GM03348 (cell line): Measurements from ENCODE around the gene ZNF414.
"Not testable (repeated sequence)": the region's sequence is repeated elsewhere in the genome, so short reads cannot be mapped to it uniquely, and the experiment has no call there.

Source experiments
- DNase-seq: peaks from one replicate; pipeline ENCODE4 v3.0.0; 2012; ENCODE audit warnings: low spot score

The ZNF414 gene

DNA sequence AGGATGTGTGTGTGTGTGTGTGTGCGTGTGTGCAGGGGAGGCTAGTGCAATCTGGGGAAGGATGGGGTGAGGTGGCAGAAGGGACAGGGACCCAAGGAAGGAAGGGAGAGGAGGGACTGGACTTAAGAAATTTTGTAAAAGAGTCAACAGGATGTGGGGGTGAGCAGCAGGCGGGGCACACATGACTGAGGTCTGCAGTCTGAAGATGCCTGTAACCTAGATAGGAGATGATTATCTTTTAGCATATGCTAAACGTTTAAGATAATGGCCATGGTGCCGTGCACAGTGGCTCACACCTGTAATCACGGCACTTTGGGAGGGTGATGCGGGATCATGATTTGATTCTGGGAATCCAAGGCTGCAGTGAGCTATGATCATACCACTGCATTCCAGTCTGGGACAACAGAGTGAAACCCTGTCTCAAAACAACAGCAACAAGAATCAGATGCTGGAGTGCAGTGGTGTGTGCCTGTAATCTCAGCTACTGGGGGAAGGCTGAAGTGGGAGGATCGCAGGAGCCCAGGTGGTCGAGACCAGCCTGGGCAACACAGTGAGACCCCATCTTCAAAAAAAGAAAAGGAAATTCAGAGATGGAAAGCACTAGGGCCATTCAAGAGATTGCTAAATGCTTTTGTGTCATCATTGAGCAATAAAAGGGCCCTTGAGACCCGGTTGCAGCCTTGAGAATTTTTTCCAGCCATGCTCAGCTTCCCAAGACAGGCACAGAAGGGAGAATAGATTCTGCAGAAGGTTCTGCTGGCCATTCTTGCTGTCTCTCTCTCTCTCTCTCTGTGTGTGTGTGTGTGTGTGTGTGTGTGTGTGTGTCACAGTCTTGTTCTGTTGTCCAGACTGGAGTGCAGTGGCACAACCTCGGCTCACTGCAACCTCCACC is 3.8 kb upstream of the ZNF414 start:
- peak; percentile 57 for DNase-seq

DNA sequence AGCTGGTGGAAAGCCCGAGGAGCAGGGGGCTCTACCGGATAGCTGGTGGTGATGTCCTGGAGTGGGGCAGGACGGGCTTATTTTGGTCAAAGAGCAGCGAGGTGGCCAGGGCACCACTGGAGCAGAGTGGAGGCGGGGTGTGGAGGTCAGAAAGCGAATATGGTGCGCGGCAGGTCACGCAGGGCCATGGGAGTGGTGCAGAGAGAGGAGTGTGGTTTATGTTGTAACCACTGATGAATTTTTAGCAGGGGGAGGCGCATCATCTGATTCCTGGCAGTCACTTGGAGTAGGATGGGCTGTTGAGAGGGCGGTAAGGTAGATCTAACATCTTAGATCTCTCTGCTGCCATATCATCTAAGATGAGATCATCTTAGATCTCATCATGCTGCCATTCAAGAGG is 1.4 kb upstream of the ZNF414 start:
- no peak for DNase-seq

DNA sequence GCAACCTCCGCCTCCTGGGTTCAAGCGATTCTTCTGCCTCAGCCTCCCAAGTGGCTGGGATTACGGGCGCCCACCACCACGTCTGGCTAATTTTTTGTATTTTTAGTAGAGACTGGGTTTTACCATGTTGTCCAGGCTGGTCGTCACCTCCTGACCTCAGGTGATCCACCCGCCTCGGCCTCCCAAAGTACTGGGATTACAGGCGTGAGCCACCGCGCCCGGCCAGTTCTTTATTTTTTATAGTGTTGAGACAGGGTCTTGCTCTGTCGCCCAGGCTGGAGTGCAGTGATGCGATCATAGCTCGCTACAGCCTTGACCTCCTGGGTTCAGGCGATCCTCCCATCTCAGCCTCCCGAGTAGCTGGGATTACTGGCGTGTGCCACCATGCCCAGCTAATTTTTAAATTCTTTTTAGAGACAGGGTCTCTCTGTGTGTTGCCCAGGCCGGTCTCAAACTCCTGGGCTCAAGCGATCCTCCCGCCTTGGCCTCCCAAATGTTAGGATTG is 590 bp upstream of the ZNF414 start:
- not testable (repeated sequence) for DNase-seq

DNA sequence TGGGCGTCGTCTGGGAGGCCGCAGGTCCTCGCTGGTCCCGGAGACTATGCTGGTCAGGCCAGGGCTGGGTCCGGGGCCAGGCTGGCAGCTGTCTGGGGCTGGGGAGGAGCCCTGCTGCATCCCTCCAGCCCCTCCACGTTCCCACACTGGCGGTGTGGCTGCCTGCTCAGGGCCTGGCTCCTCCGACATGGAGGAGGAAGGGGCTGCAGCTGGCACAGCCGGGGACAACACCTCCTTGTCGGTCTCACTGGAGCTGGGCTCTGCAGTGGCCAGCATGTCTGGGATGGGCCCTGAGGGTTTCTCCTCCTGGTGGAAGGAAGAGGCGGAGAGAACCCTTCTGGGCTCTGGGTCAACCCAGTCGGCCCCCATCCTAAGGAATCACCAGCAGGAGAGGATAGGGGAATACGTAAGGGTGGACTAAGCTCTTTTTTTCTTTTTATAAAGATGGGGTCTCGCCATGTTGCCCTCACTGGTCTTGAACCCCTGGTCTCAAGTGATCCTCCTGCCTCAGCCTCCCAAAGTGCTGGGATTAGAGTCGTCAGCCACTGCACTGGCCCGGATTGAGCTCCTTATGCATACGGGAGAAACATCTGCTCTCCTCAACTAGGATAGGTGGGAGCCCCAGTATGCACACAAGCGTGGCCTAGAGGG is 806 bp downstream of the ZNF414 start:
- DNase-seq, result no peak

DNA sequence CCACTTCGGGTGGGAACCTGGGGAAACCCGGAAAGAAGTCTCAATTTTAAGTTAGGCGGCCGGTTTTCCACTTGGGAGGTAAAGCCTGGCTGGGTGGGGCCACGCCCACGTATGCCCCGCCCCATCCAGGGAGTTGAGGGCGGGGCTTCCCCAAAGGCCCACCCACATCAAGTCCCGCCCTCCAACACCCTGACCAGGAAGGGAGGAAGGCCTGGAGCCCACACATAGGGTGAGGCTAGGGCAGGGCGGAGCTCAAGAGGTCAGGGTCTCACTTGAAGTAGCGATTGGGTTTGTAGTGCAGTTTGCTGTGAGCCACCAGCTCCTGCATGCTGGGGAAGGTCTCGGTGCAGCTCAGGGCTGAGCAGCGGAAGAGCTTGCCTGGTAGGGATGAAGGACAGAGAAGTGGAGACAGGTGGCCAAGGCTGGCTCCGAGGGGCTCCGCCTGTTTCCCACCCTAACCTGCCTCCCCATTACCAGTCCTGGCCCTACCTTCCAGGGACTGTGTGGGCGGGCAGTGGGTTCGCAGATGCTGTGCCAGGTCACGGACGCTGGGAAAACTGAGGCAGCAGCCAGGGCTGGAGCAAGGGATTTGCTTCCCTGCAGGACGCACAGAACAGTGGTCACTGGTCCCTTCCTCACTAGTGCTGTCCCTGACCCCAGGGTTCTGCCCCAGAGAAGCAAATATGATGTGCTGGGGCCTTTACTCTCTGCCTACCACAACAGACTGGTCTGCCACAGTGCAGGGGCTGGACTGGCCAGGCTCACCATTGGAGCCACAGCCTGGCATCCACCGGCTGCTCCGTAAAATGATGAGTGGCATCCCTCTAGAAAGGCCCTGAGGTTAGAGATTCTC is 1.6 kb downstream of the ZNF414 start:
- peak; percentile 47 for DNase-seq

DNA sequence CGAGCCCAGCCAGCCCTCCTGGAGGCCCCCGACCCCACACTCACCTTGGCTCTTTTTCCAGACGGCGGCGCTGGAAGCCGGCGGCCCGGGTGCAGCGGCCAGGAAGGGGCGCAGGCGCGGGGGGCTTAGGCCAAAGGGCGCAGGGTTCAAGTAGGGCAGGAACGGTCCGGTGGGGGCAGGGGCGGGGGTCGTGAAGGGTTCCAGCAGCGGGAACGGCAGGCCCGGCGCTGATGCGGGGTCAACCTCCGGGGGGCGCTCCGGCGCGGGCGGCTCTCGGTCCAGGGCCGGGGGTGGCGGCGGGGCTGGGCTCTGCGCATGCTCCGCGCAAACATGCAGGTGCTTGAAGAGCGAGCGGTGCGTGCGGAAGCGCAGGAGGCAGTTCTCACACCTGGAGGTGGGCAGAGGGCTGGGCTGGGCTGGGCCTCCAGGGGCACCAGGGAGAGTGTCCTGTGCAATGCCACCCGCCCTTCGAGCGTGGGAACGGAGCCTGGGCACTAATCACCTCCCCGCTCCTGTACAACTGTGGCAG is 2.3 kb downstream of the ZNF414 start:
- no peak for DNase-seq

DNA sequence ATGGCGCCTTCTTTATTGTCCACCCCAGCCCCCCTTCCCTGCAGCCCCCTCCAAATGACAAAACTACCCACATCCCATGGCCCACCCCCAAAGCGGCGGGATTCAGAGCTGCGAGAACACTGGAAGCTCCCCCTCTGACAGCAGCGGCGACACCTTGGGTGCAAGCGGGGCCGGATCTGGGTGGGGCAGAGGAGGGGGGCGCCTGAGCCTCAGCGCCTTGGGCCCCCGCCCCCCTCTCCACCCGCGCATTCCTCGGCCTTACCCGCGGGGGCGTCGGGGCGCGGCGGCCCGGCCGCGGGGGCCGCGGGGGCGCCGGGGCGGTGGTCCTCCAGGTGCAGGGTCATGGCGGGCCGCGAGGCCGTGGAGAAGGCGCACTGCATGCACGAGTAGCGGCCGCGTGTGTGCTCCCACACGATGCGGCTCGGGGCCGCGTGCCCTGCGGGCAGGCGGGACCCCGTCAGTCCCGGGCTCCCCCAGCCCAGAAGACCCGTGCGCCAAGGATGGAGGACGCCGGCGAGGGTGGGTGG is 3.3 kb downstream of the ZNF414 start:
- no peak for DNase-seq

DNA sequence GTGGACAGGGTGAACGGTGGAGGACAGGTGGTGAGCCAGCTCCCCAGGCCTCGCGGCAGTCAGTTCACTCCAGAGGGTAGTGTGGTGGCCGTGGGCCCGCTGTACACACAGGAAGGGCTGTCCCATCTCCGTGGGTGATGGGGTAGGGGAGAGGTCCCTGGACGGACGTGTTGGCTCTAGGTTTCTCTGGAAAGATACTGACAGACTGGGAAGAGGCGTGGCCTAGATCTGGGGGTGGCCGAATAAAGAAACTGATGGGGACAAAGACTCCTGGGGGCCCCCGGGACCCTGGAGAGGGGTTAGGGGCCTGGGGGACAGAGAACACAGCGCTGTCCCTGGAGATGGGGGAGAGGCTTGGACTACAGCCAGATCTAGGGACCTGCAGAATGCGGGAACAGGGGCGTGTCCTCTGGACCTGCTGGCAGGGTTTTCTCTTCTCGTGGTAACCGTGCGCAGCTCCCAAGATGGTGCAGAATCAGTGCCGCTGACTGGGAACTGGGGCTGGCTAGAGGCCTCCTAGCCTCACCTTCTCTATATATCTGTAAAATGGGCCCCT is 7.5 kb downstream of the ZNF414 start:
- no peak for DNase-seq

DNA sequence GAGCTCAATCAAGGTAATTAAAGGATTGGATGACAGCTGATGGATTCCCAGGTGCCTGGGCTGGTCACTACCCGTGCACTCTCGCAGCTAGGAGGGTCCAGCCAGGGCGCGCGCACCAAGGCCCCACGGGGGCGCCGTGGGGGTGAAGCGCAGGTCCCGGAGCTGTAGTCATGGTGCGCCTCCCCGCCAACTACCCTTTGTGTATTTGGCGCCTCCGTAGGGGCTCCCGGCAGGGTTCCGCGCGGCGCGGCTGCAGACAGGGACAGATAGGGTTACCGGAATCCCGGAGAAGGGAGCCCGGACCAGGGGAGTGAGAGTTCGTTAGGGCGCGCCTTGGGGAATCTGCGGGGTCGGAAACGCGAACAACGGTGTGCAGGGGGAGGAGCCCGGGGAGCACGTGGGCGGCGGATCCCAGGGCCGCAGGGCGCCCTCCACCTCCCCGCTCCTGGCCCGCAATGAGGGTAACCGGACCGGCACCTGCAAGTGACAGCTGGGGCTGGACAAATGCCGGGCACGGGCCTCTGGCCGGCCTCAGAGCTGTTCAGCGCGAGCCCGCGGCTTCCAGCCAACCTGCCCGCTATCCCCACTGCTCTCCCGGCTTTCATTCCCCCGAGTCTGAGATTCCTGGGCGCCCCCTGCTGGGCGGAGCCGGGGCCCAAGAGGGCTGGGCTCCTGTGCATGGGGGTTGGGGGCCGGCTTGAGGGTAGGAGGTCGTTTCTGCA is 8.1 kb downstream of the ZNF414 start:
- DNase-seq, result peak; percentile 94

DNA sequence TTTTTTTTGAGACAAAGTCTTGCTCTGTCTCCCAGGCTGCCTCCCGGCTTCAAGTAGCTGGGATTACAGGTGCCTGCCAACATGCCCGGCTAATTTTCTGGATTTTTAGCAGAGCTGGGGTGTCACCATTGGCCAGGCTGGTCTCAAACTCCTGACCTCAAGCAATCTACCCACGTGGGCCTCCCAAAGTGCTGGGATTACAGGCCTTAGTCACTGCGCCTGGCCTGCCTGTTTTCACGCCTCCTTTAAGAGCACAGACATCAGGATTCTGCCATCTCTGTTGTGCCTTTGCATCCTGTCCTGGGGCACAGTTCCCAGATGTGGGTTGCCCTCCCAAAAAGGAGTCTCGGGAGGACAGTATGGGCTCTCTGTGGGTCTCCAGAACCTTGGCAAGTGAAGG is 9.0 kb downstream of the ZNF414 start:
- no peak for DNase-seq

DNA sequence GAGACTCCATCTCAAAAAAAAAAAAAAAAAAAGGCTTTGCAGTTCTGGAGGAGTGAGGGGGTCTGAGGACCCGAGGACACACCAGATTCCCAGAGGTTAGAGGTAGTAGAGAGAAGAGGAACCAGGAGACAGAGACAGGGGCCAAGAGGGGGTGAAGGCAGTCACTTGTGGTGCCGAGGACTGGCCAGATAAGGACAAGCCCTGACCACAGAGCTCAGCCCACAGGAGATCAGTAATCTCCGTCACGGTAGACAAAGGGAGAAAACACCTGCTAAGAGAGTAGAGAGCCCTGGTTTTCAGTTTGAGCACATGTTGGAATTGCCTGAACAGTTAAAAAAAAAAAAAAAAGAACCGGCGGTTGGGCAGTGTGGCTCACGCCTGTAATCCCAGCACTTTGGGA is 9.8 kb downstream of the ZNF414 start:
- no peak for DNase-seq

DNA sequence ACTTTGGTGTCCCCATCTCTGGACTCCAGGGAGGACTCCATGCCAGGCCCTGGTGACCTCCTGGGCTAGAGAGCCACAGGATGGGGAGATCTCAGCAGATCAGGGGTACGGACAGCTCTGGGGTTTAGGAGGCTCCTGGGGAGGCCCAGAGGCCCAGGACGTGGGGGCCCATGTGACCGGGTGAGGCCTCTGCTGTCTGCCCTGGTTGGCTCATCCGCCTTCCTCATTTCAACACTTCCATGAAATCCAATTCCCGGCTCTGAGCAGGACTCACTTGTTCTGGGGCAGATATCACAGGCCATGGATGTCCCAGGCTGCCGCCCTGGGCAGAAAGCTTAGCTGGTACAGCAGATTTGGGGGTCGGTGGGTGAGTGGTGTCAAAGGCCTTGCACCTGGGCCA is 10.5 kb downstream of the ZNF414 start:
- DNase-seq, result no peak

DNA sequence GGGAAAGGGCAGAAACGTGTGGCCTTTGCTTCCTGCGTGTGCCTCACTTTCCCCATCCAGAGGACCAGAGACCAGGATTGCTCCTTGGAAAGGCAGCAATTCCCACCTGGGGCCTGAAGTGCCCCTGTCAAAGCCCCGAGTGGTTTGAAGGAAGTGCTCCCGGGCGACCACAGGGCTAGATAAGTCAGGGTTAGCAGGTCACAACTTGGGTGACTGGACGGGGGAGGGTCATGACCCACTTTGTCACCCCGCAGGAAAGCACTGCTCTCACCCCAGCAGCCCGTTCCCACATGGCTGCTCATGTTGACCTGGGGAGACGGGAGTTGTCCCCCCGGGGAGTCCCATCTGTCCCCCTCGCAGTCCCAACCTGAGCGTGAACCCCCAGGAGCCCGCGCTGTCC is 12.0 kb downstream of the ZNF414 start:
- DNase-seq, result no peak

DNA sequence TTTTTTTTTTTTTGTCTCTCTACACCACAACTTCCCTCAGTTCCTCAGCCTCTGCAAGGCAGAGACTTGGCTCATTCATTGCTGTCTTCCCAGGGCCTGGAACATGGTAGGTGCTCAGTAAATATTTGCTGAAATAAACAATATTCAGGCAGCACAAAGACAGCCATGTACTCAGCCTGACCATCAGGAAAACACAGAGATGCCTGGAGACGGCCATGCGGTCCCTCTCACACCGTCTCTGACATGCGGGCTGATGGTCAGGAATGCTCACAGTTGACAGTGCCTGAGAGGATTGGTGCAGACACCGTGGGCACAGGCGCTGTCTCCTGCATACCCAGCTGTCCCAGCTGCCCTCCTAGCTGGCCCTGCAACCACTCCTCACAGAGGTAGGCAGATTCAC is 12.5 kb downstream of the ZNF414 start:
- no peak for DNase-seq

DNA sequence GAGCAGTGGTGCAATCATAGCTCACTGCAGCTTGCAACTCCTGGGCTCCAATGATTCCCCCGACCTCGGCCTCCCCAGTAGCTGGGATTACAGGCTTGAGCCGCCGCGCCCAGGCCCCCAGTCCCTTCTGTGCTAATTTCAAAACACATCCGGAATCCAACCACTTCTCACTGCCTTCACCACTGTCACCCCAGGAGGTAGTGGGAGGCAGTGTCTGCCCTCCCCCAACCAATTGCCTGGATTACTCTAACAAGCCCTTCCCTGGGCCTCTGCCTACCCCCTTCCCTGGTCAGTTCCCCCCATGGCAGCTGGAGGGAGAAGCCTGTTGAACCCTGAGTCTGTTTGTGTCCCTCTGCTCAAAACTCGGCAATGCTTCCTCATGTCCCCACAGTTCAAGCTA is 13.8 kb downstream of the ZNF414 start:
- DNase-seq, result no peak

DNA sequence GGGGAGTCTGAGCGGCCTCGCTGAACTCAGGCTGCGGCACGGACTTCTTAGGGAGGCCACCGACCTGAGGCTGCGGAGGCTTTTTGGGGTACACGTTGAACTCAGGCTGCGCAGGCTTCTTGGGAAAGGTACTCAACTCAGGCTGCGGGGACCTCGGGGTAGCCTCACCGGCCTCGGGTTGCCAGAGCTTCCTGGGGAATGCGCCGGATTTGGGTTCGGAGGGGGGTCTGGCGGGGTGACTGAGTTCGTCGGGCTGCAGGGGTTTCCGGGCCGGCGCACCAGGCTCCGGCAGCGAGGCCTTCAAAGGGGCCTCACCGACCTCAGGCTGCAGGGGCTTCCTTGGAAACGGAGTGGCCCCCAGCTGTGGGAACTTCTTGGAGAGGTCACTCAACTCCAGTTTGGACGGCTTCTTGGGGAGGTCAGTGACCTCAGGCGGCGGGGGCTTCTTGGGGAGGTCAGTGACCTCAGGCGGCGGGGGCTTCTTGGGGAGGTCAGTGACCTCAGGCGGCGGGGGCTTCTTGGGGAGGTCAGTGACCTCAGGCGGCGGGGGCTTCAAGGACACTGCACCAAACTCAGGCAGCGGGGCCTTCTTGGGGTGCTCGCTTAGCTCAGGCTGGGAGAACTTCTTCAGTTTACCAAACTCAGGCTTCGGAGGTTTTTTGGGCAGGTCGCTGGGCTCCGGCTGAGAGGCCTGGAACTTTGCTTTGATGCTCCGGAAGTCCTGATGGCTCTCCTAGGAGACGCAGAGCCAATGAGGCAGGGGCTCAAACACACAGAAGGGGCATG is 14.7 kb downstream of the ZNF414 start:
- no peak for DNase-seq

DNA sequence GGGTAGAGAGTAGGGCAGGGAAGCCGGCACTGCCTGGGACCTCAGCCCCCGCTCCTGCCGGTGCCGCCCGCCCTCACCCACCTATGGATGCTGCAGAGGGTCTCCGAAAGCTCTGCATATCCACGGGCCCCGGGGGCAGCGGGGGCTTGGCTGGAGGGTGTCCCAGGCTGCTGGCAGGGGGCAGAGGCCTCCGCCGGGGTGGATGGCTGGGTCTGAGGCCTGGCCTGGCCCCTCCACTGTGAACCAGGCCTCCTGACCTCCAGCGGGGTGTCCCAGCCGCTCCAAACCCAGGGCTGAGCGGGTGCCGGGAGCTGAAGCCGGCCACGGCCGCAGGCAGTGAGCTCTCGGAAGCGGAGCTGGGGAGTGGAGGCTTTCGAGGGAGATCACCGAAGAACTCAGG is 15.7 kb downstream of the ZNF414 start:
- DNase-seq, result no peak

DNA sequence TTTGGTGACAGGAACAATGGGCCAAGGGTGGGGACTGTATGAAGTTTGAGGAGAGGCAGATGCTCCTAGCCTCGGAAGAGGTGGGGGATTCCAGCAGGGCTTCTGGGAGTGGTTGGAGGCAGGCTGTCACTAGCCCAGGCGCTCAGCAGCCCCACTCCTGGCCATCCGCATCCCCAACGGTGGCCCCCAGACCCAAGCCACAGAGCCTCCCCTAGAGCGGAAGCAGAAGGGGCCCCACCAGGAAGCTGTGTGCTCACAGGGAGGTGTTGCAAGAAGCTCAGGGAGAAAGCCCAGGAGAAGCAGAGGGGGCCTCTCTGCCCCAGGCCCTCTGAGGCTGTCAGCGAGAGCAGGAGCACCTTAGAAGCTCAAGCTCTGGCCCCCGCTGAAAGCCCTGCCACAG is 19.8 kb downstream of the ZNF414 start:
- DNase-seq, result no peak

DNA sequence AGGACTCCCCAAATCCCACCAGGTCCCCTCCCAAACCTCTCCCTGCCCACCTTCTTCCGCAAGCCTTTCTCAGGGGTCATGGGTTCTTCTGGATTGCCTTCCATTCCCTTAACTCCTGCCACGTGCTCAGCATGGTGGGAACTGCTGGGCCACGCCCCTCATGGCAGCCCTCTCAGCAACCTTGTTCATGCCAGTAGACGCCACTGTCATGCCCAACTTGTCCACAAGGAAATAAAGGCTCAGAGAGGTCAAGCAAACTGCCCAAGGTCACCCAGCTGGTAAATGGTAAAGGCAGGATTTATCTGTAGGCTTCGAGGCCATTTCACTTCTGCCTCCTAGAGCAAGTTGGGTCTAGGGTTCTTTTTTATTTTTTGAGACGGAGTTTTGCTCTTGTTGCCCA is 22.4 kb downstream of the ZNF414 start:
- no peak for DNase-seq

DNA sequence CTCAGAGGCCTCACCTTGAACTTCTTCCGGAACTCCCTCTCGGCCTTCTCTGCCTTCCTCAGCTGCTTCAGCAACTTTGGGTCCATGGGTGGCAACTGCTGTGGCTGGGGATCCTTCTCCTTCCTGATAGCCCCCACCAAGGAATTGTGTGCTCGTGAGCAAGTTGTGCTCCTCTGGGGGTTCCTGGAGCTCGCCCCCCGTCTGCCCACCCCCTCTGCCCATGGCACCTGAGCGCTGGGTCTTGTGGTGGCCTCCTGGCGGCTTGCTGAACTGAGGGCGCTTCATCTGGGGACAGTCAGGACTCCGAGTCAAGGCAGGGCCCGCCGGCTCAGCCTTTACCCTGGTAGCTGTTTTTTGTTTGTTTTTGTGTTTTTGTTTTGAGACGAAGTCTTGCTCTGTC is 23.1 kb downstream of the ZNF414 start:
- DNase-seq, result no peak
